Measurements from ENCODE around the gene CDH24. TPM values are rescaled to one million over a fixed set of nuclear protein-coding genes. Genes with fewer than 3 reads are reported as not detected.
A peak's percentile ranks its signal among the peaks of the same experiment; 100 is the strongest.

The CDH24 gene
- total and polyA plus RNA-seq, 9 of the 15 experiments (the other 6 are each of a cell fraction or from before 2014, with no cell fraction given), result 0.04 to 16.2 (median 4.9) TPM

- TF ChIP-seq, protein P1, sequence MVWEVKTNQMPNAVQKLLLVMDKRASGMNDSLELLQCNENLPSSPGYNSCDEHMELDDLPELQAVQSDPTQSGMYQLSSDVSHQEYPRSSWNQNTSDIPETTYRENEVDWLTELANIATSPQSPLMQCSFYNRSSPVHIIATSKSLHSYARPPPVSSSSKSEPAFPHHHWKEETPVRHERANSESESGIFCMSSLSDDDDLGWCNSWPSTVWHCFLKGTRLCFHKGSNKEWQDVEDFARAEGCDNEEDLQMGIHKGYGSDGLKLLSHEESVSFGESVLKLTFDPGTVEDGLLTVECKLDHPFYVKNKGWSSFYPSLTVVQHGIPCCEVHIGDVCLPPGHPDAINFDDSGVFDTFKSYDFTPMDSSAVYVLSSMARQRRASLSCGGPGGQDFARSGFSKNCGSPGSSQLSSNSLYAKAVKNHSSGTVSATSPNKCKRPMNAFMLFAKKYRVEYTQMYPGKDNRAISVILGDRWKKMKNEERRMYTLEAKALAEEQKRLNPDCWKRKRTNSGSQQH (CRISPR knock-in tag; IDR thresholded peaks at IDR 0.05), result peak; percentile 23; the same call in 1 of the 2 replicates
- peak; percentile 5 to 56; a peak in 1 of 4 replicates for TF ChIP-seq MNT (conservative IDR thresholded peaks at IDR 0.05)
- no peak for TF ChIP-seq ZNF165 (CRISPR knock-in tag; IDR thresholded peaks at IDR 0.05; ENCODE audit: borderline replicate concordance)
- TF ChIP-seq SOX6 (IDR thresholded peaks at IDR 0.05), result peak; percentile 36; the same call in 1 of the 2 replicates
- no peak for TF ChIP-seq SMARCB1 (IDR thresholded peaks at IDR 0.05; ENCODE audit: insufficient read length, low read depth)
- TF ChIP-seq, protein P2, sequence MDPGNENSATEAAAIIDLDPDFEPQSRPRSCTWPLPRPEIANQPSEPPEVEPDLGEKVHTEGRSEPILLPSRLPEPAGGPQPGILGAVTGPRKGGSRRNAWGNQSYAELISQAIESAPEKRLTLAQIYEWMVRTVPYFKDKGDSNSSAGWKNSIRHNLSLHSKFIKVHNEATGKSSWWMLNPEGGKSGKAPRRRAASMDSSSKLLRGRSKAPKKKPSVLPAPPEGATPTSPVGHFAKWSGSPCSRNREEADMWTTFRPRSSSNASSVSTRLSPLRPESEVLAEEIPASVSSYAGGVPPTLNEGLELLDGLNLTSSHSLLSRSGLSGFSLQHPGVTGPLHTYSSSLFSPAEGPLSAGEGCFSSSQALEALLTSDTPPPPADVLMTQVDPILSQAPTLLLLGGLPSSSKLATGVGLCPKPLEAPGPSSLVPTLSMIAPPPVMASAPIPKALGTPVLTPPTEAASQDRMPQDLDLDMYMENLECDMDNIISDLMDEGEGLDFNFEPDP (CRISPR knock-in tag; IDR thresholded peaks at IDR 0.05), result 0 out of 2 replicates have a peak, but pooled peaks have one; percentile 12
- no peak for TF ChIP-seq ZBTB33 (CRISPR knock-in tag; IDR thresholded peaks at IDR 0.05)
- TF ChIP-seq ZNF232 (CRISPR knock-in tag; IDR thresholded peaks at IDR 0.05), result 0 out of 2 replicates have a peak, but pooled peaks have one; percentile 27
- peak; percentile 83; the same call in 1 of the 2 replicates for TF ChIP-seq ZBTB43 (CRISPR knock-in tag; IDR thresholded peaks at IDR 0.05)
- peak; percentile 59 for TF ChIP-seq PCBP1 (IDR thresholded peaks at IDR 0.05; ENCODE audit: low read depth, low read length, poor library complexity, severe bottlenecking)
- TF ChIP-seq CBX1 (IDR thresholded peaks at IDR 0.05; ENCODE audit: low read depth), result peak; percentile 61; the same call in 1 of the 2 replicates
- TF ChIP-seq HINFP (tag; conservative IDR thresholded peaks at IDR 0.05; ENCODE audit: low read depth), result peak; percentile 99
- TF ChIP-seq KAT7 (CRISPR knock-in tag; IDR thresholded peaks at IDR 0.05; ENCODE audit: borderline replicate concordance), result 0 out of 2 replicates have a peak, but pooled peaks have one; percentile 88
- peak; percentile 68 for TF ChIP-seq PHF20 (IDR thresholded peaks at IDR 0.05; ENCODE audit: partially characterized antibody)
- TF ChIP-seq, protein P3, sequence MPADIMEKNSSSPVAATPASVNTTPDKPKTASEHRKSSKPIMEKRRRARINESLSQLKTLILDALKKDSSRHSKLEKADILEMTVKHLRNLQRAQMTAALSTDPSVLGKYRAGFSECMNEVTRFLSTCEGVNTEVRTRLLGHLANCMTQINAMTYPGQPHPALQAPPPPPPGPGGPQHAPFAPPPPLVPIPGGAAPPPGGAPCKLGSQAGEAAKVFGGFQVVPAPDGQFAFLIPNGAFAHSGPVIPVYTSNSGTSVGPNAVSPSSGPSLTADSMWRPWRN (IDR thresholded peaks at IDR 0.05; ENCODE audit: low read depth), result no peak
Measured at GRCh38 chr14:23094666-23095195, 37.4 kb upstream of the CDH24 start, which contains the start of gene ACIN1 (continued).
